NCI-H2171 (cell line): ENCODE data around the gene PARL.
"Not testable (repeated sequence)": the region's sequence is repeated elsewhere in the genome, so short reads cannot be mapped to it uniquely, and the experiment has no call there.

Experiments used
- DNase-seq: peaks from one replicate; lab custom pipeline; 2025; lab: John Stamatoyannopoulos, UW

Gene PARL

DNA sequence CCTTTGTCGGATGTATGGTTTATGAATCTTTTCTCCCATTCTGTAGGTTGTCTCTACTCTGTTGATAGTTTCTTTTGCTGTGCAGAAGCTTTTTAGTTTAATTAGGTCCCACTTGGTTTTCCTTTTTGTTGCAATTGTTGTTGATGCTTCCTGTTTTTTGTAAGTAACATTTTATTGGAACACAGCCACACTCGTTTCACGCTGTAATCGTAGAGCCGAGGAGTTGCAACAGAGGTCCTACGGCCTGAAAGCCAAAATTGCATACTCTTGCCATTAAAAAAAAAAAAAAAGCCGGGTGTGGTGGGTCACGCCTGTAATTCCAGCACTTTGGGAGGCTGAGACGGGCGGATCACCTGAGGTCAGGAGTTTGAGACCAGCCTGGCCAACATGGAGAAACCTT is 100.2 kb downstream of the PARL start:
- DNase-seq, result not testable (repeated sequence)

DNA sequence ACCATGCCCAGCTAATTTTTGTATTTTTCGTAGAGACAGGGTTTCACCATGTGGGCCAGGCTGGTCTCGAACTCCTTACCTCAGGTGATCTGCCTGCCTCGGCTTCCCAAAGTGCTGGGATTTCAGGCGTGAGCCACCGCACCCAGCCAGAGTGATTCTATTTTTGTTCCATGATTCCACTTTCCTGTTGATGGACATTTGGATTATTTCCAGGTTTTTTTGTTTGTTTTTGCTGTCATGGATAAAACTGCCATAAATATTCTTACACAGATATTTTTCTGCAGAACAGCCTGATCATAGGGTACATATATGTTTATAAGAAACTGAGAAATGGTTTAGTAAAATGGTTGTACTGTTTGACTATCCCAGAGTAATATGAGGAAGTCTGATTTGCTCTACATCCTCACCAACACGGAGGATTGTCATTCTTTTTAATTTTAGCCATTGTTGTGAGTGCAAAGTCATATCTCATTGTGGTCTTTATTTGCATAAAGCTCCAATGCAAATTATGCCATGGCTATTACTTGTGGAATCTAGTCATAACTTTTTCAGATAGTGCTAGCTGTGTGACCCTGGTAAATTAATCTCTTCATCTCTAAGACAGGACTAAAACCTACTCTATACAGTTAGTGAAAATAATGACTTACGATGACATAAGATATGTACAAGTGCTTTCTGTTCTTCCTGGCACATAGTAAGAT is 102.0 kb downstream of the PARL start:
- DNase-seq, result no peak

DNA sequence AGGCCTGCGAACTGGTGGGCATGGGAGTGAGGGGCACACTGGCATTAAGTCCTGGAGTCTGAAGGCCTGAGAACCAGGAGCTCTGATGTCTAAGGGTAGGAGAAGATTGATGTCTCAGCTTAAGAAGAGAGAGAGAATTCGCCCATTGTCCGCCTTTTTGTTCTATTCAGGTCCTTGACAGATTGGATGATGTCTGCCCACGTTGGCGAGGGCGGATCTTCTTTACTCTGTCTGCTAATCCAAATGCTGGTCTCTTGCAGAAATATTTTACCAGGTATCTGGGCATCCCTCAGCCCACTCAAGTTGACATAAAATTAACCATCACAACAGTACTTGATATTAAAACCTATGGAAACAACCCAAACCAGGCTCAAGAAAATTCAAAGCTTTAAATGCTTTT is 103.4 kb downstream of the PARL start:
- no peak for DNase-seq

DNA sequence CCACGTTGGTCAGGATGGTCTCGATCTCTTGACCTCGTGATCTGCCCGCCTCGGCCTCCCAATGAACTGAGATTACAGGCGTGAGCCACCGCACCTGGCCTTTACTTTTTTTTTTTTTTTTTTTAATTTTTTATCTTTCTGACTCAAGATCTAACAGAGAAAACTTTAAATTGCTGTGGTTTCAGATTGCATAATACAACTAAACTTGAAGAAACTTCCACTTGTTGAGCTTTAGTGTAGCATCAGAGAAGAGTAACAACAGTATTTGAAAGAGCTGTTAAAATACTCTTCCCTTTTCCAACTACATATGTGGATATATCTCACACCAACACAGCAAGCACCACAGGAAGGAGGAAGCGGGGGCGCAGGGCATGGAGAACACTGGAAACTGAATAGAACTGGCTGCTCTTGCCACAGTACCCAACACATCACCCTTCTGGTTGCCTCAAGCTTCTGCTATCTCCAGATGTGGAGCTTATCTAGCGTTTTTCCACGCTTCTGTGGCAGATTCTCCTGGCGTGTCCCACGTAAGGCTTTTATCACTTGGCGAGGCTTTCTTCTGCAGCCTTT is 104.7 kb downstream of the PARL start:
- no peak for DNase-seq
